NT2/D1 (cell line): ENCODE measurements around the gene RAP1A.

Source experiments
- SUZ12 ChIP-seq: IDR thresholded peaks from 2 replicates; pipeline ENCODE4 v1.6.1; 2011; ENCODE audit not compliant: insufficient read length, insufficient read depth; ENCODE audit errors: extremely low read depth
- YY1 ChIP-seq: IDR thresholded peaks from 2 replicates; pipeline ENCODE4 v1.6.1; 2011; ENCODE audit not compliant: insufficient read length, insufficient read depth
- ZNF274 ChIP-seq: IDR thresholded peaks from 2 replicates; pipeline ENCODE4 v1.6.1; 2011; ENCODE audit warnings: mild to moderate bottlenecking, low read depth, low read length

GRCh38 chr1:111569913-111570312, 49.7 kb upstream of the RAP1A start:
- TF ChIP-seq ZNF274 = no peak
- TF ChIP-seq YY1 = no peak
- no peak for TF ChIP-seq SUZ12
